OCI-LY1 (cell line): Measurements from ENCODE around the gene PKMYT1.
A peak's percentile ranks its signal among the peaks of the same experiment; 100 is the strongest.

ENCODE experiments used
- H2AFZ ChIP-seq: fragments of 200-600 bp; sonication (generic), shearing (Covaris generic); 2 replicates; pipeline ENCODE4 v1.6.0; 2014; ENCODE audit warnings: antibody characterized with exemption, mild to moderate bottlenecking, low read length
- H3F3A ChIP-seq: fragments of 200-600 bp; sonication (generic), shearing (Covaris generic); 2 replicates; pipeline ENCODE4 v1.6.0; 2014; ENCODE audit warnings: mild to moderate bottlenecking, antibody characterized with exemption, low read length, moderate library complexity; ENCODE audit not compliant: insufficient read depth
- H3K27ac ChIP-seq: fragments of 200-600 bp; sonication (generic); 2 replicates; pipeline ENCODE4 v1.5.1; 2014; ENCODE audit warnings: low read length, mixed run types, mild to moderate bottlenecking, low read depth; ENCODE audit not compliant: poor library complexity, severe bottlenecking
- H3K27me3 ChIP-seq: fragments of 200-600 bp; sonication (generic); 2 replicates; pipeline ENCODE4 v1.6.0; 2014; ENCODE audit warnings: antibody characterized with exemption, mild to moderate bottlenecking, low read length, moderate library complexity; ENCODE audit not compliant: insufficient read depth
- H3K36me3 ChIP-seq: fragments of 200-600 bp; sonication (generic); 2 replicates; pipeline ENCODE4 v1.6.1; 2014; ENCODE audit warnings: mild to moderate bottlenecking, antibody characterized with exemption, low read length, moderate library complexity, mixed read lengths; ENCODE audit not compliant: insufficient read depth
- H3K4me1 ChIP-seq: fragments of 200-600 bp; sonication (generic); 2 replicates; pipeline ENCODE4 v1.5.1; 2014; ENCODE audit warnings: mild to moderate bottlenecking, low read length, moderate library complexity; ENCODE audit not compliant: insufficient read depth, severe bottlenecking
- H3K4me2 ChIP-seq: fragments of 200-600 bp; sonication (generic), shearing (Covaris generic); 2 replicates; pipeline ENCODE4 v1.6.1; 2014; ENCODE audit warnings: low read length
- H3K4me3 ChIP-seq: fragments of 200-600 bp; sonication (generic); 2 replicates; pipeline ENCODE4 v1.5.1; 2014; ENCODE audit warnings: low read length, low read depth, mild to moderate bottlenecking, mixed read lengths; ENCODE audit not compliant: poor library complexity, severe bottlenecking
- H3K79me2 ChIP-seq: fragments of 200-600 bp; shearing (Covaris generic); 2 replicates; pipeline ENCODE4 v1.6.1; 2016; ENCODE audit warnings: mixed run types, low read length, mixed read lengths; ENCODE audit not compliant: insufficient read depth
- H3K9ac ChIP-seq: fragments of 200-600 bp; sonication (generic), shearing (Covaris generic); 2 replicates; pipeline ENCODE4 v1.6.1; 2014; ENCODE audit warnings: mild to moderate bottlenecking, low read length, mixed read lengths
- H3K9me2 ChIP-seq: fragments of 200-600 bp; sonication (generic), shearing (Covaris generic); 2 replicates; pipeline ENCODE4 v1.6.1; 2014; ENCODE audit warnings: low read depth, mild to moderate bottlenecking, low read length, mixed read lengths
- H3K9me3 ChIP-seq: fragments of 200-600 bp; shearing (Covaris generic); 2 replicates; pipeline ENCODE4 v1.6.1; 2014; ENCODE audit warnings: low read length, mixed read lengths
- H4K20me1 ChIP-seq: fragments of 200-600 bp; sonication (generic), shearing (Covaris generic); 2 replicates; pipeline ENCODE4 v1.6.0; 2016; ENCODE audit warnings: mild to moderate bottlenecking, low read length; ENCODE audit not compliant: insufficient read depth
- CTCF ChIP-seq: fragments of 200-600 bp; sonication (generic), shearing (Covaris generic); IDR thresholded peaks from 2 replicates; pipeline ENCODE4 v1.5.1; 2017; ENCODE audit warnings: mild to moderate bottlenecking, antibody characterized with exemption, low read length, moderate library complexity, mixed read lengths
- EZH2 ChIP-seq: fragments of 200-600 bp; sonication (generic), shearing (Covaris generic); IDR thresholded peaks from 2 replicates; pipeline ENCODE4 v1.8.0; 2017; ENCODE audit warnings: borderline replicate concordance, mixed run types, mild to moderate bottlenecking, antibody characterized with exemption, low read length, moderate library complexity, mixed read lengths

Gene PKMYT1

GRCh38 chr16:2981177-2981898 is 1.1 kb upstream of the PKMYT1 start:
- Histone ChIP-seq H3K4me3 (peak overlapping the region; percentile 96), H3K79me2 (peaks cover 3% of the 10 kb centered on the region; the same call in 1 of the 2 replicates), H3K4me2 (peak overlapping the region; percentile 85), H3K9me2 (no peaks in the 10 kb centered on the region), H3K9ac (peak overlapping the region; percentile 91; the same call in 1 of the 2 replicates), H3K27me3 (no peaks in the 10 kb centered on the region), H4K20me1 (no peaks in the 10 kb centered on the region), H2AFZ (no peak overlapping the region), H3K9me3 (no peaks in the 10 kb centered on the region), H3K27ac (no peak overlapping the region), H3F3A (no peaks in the 10 kb centered on the region), H3K4me1 (peaks cover 49% of the 10 kb centered on the region), H3K36me3 (peaks cover 20% of the 10 kb centered on the region)
- no peak for TF ChIP-seq EZH2
- no peak for TF ChIP-seq CTCF

DNA sequence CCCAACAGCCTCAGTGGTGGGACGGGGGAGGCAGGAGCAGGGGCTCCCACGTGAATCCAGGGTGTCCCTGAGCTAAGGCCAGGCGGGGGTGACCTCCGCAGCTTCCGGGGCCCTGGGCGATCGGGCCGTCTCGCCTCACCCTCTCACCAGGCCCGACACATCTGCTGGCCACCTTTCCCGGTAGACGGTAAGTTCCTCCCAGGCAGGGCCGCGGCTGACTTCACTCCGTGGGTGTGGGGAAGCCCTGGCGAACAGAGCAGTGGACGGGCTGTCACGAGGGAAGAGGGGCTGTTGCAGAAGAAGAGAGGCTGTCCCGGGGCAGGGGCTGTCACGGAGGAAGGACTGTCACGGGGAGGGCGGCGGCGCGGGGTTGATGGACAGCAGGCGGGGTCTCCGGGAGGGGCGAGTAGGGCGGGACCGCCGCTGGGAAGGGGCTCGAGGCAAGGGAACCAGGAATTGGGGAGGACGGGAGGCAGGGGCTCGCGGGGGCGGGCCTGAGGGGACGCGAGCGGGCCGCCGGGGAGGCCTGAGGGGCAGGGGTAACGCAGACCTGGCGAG is 498 bp downstream of the PKMYT1 start:
- Histone ChIP-seq H3K27ac (peak overlapping the region; percentile 61), H3K9ac (peak overlapping the region; percentile 91), H3K9me3 (no peaks in the 10 kb centered on the region), H3K4me1 (peaks cover 57% of the 10 kb centered on the region), H2AFZ (no peak overlapping the region), H3K27me3 (no peaks in the 10 kb centered on the region), H3K36me3 (peaks cover 36% of the 10 kb centered on the region), H3K9me2 (no peaks in the 10 kb centered on the region), H3F3A (no peaks in the 10 kb centered on the region), H3K79me2 (peaks cover 3% of the 10 kb centered on the region; the same call in 1 of the 2 replicates), H3K4me3 (peak overlapping the region; percentile 96), H4K20me1 (no peaks in the 10 kb centered on the region), H3K4me2 (peak overlapping the region; percentile 85)
- no peak for TF ChIP-seq EZH2
- no peak for TF ChIP-seq CTCF

GRCh38 chr16:2977440-2977839 is 2.8 kb downstream of the PKMYT1 start:
- Histone ChIP-seq H3K27me3 (no peaks in the 10 kb centered on the region), H4K20me1 (no peaks in the 10 kb centered on the region), H3K9ac (no peak overlapping the region; the same call in 1 of the 2 replicates), H3K36me3 (peaks cover 59% of the 10 kb centered on the region), H3K4me1 (peaks cover 53% of the 10 kb centered on the region), H3K27ac (no peak overlapping the region), H3K9me3 (no peaks in the 10 kb centered on the region), H3F3A (no peaks in the 10 kb centered on the region), H3K9me2 (no peaks in the 10 kb centered on the region), H3K4me2 (peak overlapping the region; percentile 40), H3K4me3 (no peak overlapping the region), H3K79me2 (peaks cover 3% of the 10 kb centered on the region; the same call in 1 of the 2 replicates), H2AFZ (no peak overlapping the region)
- TF ChIP-seq EZH2 (no peak), CTCF (no peak)
